Activated gamma-delta T cell treated with Interleukin-2 at 50 U/mL for 16 hours (primary cell): Measurements from ENCODE around the gene ANAPC10.
A peak's percentile ranks its signal among the peaks of the same experiment; 100 is the strongest.
"Not testable (repeated sequence)": the region's sequence is repeated elsewhere in the genome, so short reads cannot be mapped to it uniquely, and the experiment has no call there.

ENCODE experiments used
- DNase-seq: peaks from one replicate; pipeline ENCODE4 v3.0.0-alpha.2; 2020

Gene ANAPC10, protein sequence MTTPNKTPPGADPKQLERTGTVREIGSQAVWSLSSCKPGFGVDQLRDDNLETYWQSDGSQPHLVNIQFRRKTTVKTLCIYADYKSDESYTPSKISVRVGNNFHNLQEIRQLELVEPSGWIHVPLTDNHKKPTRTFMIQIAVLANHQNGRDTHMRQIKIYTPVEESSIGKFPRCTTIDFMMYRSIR

DNA sequence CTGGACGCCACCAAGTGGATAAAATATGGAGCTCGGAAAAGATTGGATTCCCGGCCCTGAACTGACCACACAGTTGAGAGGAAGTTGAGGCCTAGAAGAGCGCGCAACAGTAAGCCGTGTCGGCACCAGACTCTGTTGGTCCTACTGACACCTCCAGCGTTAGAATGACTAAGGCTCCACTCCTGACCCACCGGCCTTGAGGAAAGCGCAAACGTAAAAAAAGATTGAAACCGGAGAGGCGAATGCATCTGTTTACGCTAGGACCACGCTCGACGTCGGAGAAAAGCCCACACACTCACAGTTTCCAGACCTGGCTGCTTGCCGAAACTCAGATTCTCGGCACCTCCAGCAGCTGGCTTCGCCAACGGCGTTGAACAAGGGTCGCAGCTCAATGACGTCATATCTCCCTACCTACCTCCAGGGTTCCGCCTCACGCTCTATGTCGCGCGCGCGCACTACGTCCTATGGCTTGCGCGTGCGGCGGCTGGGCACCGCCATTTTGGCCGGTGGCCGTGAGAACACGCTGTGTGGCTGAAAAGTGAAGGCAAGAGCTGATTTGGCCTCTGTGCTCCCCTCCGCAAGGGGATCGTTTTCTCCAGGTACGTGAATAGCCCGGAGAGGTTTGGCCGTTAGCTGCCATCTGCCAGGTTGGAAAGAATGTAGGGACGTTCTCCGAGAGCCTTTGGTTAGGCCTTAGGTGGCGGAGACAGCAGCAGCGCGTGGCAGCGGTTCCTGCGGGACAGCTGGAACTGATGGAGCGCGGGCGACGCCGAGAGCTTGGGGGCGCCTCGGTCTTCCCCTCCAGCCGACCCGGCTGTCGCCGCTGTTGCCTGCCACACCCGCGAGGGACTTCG lies at the start of gene ANAPC10, which contains the start of gene ABCE1:
ANAPC10 (minus strand) TSS at position 376 of the 854 bp plus-strand sequence. CDS start 2,097 bp downstream, outside the sequence.
ABCE1 (plus strand) TSS at position 491 of the 854 bp plus-strand sequence. CDS start 6,102 bp downstream, outside the sequence.
- peak; percentile 94 for DNase-seq

DNA sequence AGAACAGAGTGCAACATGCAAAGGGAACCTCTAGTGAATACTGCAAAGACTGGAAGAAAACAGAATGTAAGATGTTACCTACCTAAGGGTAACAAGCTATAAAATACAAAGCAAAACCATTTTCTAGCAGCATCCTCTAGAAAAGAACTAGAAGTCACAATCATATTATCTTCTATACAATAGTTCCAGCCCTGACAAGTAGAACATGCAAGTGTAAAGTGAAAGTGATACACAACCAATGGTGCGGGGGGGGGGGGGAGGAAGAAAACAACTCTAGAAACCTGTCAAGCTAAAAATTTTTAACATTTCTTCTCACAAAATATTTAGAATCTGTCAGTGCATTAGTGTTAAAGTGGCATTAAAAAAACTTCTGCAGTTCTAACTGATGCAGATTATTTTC lies 38.2 kb upstream of the ANAPC10 start:
- DNase-seq = not testable (repeated sequence)

DNA sequence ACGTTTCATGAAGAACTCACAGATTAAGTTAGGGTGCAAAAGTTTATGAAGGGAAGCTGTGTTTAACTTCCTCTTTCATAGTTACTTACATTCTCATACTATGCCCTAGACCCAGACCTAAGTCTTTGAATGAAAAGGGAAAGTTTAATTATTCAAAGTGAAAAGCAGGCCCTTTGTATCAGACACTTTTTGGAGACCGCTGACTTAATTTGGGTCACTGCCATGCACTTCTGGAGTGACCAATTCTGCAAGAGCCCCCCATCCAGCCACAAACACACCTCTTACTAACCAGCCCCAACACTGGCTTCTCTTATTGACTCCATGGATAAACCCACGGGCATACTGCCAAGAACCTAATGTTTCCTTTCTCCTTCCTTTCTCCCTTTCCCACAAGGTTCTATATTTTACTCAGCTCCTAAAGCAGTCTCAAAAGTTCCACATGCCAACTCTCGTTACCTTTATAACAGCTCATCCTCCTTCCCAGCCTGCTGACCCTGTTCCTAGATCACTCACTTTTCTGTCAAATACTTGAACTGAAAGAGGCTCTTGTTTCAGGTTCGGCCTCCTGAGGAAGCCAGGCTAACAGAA lies 34.6 kb upstream of the ANAPC10 start:
- DNase-seq = no peak

DNA sequence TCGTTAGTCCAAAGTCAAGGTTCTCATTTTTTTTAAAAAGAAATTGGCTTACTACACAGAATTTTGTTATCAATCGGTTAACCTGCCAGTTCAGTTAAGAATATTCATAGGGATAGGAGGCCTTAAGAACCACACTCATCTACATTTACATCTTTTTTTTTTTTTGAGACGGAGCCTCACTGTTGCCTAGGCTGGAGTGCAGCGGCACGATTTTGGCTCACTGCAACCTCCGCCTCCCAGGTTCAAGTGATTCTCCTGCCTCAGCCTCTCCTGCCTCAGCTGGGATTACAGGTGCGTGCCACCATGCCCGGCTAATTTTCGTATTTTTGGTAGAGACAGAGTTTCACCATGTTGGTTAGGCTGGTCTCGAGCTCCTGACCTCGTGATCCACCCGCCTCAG lies 33.9 kb upstream of the ANAPC10 start:
- DNase-seq = no peak

DNA sequence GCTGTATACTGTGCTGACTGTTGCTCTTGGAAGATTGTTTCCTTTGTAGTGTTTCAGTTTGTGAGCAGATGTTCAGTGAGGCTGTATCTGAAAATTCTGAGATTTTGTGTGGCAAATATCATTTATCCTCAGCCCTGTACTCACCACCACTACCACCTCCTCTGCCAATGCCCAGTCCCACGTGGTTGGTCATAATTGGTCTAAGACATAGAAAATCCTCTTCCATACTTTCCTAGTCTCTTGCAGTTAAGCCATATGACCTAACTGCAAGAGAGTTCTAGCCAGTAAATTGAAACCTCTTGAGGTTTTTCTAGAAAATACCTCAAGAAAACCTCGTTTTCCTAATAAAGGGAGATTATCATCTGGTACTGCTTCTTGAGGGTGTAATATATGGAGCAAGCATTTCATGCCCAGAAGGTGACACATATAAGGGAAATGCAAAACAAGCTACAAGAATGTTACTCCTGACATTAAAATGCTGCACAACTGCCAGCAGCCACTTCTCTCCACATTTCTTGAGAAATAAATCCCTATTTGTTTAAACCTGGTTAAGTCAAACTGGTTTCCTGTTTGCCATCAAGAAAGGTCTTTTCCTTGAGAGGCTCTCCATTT lies 32.9 kb upstream of the ANAPC10 start:
- DNase-seq = no peak

DNA sequence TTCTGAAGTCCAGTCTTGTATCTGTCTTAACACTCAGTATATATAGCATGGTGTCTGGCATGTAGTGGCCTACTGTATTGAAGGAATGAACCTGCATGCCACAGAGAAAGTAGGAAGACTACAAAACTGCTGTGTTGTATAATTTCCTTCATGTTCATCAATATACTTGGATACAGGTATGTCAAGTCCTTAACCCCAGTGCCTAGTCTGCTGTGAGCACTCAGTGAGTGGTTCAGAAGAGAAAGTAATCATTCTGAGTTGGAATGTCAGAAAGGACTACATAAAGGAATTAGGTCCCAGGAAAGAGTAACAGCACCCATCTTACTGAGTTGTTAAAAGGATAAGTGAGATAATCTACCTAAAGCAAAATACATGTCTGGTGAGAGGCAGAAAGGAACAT lies 32.1 kb upstream of the ANAPC10 start:
- DNase-seq = no peak

DNA sequence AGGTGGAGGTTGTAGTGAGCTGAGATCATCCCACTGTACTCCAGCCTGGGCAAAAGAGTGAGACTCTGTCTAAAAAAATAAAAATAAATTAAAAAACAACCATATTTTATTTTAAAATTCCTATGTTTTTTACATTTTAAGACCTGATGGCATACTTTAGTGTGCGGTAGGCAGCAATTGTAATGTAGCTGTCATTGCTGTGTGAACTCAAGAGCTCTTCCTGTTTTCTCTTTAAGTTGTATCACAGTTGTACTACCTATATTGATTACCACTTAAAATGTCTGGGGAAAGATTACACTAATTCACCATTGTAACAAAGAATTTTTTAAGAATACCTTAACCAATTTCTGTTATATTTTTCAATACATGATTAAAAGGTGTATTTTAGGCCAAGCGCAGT lies 27.4 kb upstream of the ANAPC10 start:
- DNase-seq = no peak

DNA sequence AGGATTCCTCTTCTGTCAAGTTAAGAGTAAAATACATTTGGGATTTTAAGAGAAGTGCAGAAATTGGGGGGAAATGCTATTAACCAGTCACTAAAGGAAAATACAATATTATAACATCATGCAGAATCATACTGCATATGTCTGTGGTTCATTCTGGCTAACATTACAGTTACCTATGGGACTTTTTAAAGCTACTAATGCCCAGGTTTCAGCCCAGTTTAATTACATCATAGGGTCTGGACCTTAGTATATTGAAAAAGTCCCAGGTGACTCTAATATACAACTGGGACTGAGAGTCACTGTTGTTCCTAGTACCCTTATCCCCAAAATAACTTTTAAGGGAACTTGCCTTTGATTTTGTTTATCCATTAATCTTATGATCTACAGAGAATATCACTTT lies 10.1 kb upstream of the ANAPC10 start:
- no peak for DNase-seq

DNA sequence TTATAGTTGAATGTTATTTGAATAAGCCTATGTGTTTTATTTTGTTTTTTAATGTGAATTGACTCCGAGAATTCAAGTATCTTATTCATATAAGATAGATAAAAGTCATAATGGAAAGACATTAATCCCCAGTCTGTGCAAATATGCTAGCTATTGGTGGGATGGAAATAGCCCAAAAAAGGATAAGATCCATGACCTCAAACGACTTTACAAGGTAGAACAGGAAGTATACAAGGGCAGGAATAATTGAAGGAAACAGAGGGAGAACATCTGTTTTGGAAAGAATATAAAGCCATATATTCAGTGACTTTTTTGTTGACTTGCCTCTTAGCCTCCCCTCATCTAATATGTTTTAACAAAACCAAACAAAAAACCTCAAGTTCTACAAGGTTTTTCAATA lies 9.1 kb upstream of the ANAPC10 start:
- no peak for DNase-seq

DNA sequence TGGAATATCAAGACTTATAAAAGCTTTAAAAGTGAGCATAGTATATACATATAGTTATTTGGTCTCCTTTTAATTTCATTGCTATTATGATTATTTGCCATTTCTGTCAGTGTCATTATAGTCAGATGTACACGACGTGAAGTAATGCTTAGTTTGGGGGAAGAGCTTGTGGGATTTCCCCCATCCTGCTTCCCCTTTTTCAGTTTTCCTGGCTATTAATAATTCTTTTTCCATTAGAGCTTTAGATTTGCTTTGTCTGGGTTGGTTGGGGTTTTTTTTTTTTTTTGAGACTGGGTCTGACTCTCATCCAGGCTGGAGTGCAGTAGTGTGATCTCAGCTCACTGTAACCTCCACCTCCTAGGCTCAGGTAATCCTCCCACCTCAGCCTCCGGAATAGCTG lies 5.5 kb upstream of the ANAPC10 start:
- DNase-seq = no peak

DNA sequence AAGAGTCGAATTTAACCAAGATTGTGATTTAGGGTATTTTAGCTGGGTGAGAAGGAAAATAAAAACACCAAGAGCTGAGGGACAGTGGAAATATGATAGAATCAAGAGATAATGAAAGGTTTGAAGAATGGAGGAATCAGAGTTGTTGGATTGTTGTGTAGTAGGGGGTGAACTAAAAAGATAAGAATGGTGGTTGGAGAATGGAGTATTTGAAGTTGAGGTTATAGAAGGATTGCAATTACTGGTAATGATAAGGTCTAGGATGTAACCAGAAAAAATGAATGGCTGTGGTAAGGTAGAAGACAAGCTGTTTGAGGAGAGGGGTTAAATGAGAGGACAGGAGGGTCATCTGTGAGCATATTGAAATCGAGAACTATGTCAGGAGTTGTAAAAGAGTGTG lies 4.6 kb upstream of the ANAPC10 start:
- no peak for DNase-seq

DNA sequence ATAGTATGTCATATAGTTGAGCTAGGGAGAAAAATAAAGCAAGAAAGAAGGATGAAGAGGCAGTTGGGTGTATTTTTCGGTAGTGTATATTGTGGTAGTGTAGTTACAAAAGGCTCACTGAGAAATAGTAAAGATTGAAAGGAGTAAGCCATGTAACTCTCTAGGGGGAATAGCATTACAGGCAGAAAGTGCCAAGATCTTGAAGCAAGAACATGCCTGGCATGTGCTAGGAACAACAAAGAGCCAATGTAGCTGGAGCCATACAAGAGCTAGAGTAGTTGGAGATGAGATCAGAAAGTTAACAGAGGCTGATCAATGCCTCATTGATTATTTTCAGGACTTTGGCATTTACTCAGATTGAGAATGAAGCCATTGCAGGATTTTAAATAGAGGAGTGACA lies 3.1 kb upstream of the ANAPC10 start:
- DNase-seq = no peak

DNA sequence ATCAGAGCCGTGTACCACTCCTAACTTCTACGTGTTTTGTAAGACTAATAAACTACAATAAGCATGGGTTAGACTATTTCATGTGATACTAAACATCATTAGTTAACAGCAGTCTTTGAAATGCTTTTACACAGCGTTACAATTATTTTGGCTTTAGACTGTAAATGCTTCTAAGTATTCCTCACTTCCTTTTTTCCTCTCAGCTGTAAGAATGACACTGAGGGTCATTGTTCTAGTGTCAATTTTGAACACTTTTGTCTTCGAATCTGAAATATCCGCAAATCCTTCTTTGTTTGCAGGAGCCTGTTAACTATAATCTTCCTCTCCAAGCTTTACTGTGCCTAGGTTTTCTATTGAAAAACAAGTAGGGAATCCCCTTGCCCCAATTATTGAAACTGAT lies 1.7 kb upstream of the ANAPC10 start:
- DNase-seq = no peak

DNA sequence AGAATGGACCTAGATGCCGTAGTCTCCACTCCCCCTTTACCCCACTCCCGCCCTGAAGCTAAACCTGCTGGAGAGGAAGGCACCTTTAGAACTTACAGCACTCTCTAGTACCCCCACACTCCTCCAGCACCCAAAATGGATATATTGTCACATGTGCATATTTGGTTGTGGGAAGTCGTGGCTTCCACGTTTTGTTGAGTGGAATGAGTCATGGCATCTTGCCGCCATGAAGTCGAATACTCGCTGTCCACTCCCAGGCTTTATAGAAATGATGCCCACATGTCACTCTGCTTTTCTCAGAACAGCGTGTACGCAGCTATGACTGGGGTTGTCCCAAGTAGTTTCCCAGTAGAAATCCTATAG lies 660 bp upstream of the ANAPC10 start:
- peak; percentile 11 for DNase-seq

DNA sequence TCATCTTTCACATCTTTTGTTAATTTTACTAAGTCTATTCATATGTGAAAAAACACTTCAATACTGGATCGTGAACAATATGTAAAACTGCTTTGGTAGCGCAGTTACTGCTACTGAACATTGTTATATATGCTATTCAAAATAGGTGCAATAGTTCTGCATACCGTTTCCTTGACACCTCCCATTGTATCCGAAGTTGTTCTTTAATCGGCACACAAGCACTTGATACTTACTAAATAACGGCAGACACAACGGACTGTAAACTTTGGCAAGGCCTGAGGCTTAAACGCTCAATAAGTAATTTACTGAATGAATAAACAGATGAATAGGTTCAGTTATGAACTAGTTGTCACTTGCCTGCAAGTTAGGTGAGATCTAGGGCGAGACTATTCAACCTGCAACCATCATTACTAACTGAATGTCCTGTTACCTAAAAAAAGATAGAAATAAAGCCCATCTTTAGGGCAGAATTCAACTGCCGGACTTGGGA lies 620 bp downstream of the ANAPC10 start:
- DNase-seq = no peak

DNA sequence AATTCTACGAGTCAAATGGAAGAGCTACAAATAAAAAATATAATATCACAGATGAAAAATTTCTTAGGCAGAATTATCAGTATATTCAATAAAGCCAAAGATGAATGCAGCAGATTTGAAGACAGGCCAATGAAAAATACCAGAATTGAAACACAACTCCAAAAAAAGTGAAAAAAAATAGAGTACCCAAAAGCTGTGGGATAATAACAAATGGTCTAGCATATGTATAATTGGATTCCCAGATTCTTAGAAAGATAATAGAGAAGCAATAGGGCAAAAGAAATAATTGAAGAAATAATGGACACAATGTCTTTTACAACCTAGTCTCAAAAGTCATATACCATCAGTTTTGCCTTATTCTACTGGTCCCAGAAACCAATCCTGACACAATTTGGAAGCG lies 4.4 kb downstream of the ANAPC10 start:
- DNase-seq = no peak

DNA sequence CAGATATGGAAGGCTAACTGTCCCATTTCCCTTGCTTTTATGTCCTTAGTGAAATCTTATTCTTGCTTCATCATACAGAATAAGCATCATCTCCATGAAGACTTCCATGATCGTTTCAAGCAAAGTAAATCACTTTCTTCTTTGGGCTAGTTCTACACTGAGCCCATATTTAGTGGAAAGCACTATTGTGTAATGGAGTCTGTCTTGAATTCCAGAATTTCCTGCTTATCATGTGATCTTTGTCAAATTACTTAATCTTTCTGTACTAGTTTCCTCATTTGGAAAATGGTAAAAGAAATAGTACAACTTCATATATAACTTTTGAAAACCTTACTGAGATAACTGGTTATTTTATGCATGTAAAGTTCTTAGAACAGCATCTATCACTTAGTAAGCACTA lies 7.6 kb downstream of the ANAPC10 start:
- no peak for DNase-seq

DNA sequence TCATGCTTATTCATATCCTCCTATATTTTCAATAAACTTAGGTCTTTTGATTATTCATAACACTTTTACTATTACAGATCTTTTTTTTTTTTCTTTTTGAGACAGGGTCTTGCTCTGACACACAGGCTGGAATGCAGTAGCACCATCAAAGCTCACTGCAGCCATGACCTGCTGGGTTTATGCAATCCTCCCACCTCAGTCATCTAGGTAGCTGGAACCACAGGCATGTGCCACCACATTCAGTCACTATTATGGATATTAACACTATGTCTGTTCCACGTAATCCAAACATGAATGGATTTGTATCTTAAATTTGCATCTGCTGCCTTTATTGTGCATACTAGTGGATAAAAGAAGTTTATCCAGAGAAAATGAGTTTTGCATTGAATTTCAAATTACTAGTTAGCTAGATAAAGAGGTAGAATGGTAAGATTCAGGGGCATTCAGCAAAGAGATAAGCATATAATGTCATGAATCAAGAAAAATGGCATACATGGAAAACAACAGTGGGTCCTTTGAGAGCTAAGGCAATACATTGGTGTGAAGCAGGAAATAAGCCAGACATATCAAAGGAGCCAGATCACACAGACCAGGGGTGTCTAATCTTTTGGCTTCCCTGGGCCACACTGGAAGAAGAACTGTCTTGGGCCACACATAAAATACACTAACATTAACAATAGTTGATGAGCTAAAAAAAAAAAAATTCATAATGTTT lies 13.9 kb downstream of the ANAPC10 start:
- DNase-seq = no peak

DNA sequence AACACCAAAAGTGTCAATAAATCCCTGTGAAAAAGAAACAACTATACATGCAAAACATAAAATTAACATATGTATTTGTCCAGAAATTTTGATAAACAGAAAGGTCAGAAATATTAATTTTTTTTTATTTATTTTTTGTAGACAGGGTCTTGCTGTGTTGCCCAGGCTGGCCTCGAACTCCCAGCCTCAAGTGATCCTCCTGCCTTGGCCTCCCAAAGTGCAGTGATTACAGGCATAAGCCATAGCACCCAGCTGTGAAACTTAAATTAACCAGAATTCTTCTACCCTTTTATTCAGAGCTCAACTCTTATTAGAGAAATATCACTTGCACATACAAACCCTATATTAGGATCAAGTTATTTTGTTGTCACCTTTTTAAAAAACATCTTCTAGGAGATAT lies 16.2 kb downstream of the ANAPC10 start:
- DNase-seq = no peak

DNA sequence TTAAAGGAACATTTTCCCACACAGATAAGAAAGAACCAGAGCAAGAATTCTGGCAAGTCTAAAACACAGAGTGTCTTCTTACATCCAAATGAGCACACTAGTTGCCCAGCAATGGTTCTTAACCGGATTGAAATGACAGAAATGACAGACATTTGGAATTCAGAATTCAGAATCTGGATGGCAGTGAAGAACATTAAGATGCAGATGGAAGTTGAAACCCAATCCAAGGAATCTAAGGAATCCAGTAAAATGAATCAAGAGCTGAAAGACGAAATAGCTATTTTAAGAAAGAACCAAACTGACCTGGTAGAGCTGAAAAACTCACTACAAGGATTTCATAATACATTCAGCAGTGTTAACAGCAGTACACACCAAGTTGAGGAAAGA lies 21.5 kb downstream of the ANAPC10 start:
- DNase-seq = no peak

DNA sequence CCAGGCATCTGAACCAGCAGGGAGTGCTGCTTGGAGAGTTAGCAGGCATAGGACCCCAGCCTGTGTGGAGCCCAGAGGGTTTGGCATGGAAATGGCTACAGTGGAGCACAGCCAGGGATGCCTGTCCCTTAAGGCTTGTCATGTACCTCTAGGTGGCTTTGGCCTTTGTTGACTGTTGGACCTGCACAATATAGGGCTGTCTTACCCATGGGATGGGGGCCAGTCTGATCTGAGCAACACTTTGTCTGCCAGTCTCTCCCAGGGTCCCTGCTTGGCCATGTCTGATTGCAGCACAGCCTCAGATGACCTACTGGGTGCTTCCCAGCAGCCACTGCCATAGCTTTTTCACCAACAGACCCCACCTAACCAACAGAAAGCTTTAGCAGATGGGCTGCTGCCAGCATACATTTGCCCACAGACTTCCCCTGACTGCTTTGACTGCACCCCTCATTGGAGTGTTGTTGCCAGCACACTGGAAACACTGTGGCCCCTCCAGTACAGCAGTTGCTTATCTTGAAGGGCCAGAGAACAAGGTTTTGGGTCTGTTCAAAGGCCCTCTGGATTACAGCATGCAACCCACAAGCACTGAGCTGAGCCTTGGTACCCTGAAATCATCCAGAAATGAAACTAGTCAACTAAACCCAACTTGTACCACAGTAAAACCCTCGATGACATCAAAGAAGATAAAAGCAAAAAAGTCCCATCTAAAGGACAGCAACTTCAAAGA lies 22.1 kb downstream of the ANAPC10 start:
- no peak for DNase-seq

DNA sequence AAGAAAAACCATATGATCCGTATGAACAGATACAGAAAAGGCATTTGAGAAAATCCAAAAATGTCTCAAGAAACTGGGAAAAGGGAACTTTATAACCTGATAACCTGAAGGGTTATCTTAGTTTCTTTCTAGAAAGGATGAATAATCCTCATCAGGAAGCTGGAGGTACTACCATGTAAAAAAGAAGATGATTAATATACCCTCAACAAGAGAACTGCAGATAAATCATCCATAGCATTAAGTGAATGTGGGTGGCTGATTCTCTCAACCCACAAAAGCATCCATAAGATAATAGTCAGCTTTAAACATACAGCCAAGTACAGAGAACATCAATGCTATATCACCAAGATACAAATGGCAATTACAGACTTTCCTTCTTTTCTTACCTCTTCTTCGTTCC lies 26.4 kb downstream of the ANAPC10 start:
- no peak for DNase-seq
